GM19023 (cell line): ENCODE results near the gene PLD5.
"Not testable (repeated sequence)": the region's sequence is repeated elsewhere in the genome, so short reads cannot be mapped to it uniquely, and the experiment has no call there.

Experiments used
- ATAC-seq: cut with Tn5 transposase; IDR thresholded peaks from one replicate; pipeline ENCODE4 v1.9.1; 2021; ENCODE audit warnings: mild to moderate bottlenecking, moderate library complexity; ENCODE audit not compliant: unreplicated experiment

PLD5 gene

DNA sequence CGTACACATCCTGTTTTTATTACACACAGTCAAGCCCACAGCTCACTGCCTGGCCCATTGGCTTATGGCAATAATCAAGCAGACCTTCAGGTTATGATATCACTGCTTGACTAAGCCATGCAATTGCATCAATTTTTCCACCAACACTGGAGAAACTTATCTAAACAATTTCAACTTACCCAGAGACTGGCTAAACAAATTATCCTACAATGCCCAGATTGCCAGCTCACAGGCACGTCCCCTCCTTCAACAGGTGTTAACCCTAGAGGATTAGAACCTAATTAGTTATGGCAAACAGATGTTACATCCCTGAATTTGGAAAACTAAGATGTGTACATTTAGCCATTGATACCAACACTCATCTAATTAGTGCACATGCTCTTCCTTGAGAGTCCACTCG is 310.0 kb downstream of the PLD5 start:
- not testable (repeated sequence) for ATAC-seq

- ATAC-seq = not testable (repeated sequence)
Observed at GRCh38 chr1:242212961-242213360, 311.5 kb downstream of the PLD5 start.

DNA sequence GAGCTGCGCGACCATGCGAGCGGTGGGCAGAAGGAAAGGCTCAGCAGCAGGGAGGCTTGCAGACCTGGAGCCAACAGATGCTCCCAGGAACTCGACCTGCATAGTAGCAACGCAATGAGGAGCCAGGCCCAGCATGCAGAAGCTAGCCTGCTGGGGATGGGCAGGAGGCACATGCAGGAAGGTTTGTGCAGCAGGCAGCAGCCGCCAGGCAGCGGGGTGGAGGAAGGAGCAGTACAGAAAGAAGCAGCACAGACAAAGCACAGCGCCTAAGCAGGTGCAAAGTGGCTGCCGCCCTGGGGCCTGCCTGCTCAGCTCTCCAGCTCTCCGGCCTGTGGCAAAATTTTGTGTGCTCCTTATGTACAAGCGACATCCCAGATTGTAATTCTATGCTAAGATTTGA is 312.1 kb downstream of the PLD5 start:
- no peak for ATAC-seq

DNA sequence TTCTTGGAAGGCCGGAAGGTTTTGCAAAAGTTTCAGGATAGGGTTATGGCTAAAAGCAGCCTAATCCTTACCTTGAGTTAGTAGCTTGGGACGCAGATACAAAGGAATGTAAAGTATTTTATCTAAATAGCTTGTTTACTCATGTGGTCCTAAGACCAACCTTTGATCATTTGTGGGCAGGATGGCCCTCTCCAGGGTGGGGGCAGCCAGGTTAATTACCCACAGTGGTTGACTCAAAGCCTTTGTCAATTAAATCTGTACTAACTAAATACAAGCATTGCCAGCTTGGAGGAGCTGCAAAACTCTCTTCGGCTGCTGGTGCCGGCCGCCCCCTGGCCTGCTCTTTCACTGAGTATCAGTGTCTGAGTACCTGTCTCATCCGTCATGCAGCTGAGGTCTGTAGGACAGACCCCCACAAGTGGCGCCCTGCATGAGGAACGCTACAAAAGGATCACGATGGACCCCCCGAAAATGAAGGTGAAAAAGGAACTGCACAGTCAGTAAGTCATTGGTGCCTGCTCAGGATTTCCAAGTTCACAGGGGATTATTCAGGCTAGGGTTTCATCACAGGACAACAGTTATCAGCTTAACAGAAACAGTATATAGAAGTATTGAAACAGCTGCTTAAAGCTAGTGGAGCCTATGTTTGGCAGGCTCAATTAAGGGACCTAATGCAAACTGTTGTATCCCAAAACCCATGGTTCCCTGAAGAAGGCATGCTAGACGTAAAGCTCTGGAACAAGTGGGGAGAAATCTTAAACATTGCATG is 313.1 kb downstream of the PLD5 start:
- no peak for ATAC-seq

DNA sequence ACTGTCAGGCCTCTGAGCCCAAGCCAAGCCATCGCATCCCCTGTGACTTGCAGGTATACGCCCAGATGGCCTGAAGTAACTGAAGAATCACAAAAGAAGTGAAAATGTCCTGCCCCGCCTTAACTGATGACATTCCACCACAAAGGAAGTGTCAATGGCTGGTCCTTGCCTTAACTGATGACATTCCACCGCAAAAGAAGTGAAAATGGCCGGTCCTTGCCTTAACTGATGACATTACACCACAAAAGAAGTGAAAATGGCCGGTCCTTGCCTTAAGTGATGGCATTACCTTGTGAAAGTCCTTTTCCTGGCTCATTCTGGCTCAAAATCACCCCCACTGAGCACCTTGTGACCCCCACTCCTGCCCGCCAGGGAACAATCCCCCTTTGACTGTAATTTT is 314.2 kb downstream of the PLD5 start:
- ATAC-seq = not testable (repeated sequence)

DNA sequence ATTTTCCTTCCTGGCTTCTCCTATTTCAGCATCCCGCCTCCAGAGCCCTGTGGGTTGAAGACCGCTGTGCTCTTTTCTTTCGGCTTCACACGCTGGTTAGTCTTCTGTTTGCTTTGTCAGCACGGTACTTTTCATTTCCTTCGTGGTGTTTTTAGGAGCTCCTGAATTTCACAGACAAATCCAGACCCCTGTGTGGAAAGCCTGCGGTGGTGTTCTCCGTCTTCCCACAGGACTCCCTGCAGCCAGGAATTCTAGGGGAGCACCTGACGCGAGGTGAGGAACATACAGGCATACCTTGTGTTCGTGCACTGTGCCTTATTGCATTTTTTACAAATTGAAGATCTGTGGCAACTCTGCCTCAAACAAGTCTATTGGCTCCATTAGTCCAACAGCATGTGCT is 315.4 kb downstream of the PLD5 start:
- ATAC-seq = no peak

DNA sequence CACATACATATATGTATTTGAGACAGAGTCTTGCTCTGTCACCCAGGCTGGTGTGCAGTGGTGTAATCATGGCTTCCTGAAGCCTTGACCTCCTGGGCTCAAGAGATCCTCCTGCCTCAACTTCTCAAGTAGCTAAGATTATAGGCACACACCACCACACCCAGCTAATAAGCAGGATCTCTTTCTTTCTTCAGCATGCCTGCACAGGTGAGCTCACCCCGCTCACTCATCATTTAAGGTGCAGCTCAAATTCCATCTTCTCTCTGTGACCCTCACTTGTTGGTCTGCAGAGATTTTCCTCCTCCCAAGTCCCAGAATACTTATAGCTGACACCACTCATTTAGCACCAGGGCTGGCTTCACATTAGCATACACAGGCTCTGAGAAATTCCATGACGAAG is 316.5 kb downstream of the PLD5 start:
- ATAC-seq = no peak

GRCh38 chr1:242206994-242207393 is 317.5 kb downstream of the PLD5 start:
- ATAC-seq = no peak

- ATAC-seq = no peak
Observed at GRCh38 chr1:242205622-242206489, 318.6 kb downstream of the PLD5 start.

GRCh38 chr1:242203262-242203661 is 321.2 kb downstream of the PLD5 start:
- no peak for ATAC-seq

DNA sequence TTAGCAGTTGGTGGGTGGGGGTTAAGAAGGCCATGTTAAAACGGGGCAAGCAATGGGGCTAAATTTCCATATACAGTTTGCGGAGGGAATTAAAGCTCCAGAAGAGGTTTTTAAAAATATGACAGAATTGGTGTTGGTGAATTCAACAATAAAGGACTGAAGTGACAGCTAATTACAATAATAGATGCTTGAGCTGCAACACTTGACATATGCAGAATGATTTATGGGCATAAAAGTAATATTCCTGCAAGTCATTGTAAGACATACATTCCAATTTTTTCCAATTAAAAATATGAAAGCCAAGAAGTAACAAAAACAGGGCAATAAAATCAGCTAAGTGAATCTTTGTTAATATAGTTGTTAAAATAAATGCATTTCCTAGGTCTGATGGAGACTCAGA is 323.4 kb downstream of the PLD5 start:
- ATAC-seq = no peak

- no peak for ATAC-seq
Observed at GRCh38 chr1:242199776-242200458, 324.6 kb downstream of the PLD5 start.

GRCh38 chr1:242197907-242198820 is 326.3 kb downstream of the PLD5 start:
- no peak for ATAC-seq

DNA sequence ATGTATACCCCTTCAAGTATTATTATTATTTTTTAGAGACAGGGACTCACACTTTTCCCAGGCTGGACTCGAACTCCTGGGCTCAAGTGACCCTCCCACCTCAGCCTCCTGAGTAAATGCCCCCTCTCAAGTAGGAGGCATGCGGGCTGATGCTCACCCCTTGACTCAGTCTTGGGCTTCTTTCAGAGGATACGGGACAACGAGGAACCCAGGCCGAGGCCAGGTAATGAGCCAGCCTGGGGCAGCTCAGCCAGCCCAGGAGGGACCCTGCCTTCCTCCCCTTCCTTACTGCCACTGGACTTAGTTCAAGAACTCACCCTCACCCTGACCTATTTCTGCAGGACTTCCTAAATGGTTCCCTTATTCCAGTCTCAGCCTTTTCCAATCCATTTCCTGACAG is 327.6 kb downstream of the PLD5 start:
- ATAC-seq = no peak

- no peak for ATAC-seq
Observed at GRCh38 chr1:242196101-242196500, 328.4 kb downstream of the PLD5 start.

- ATAC-seq = no peak
Observed at GRCh38 chr1:242189591-242189990, 334.9 kb downstream of the PLD5 start.

GRCh38 chr1:242187816-242188215 is 336.7 kb downstream of the PLD5 start:
- peak; percentile 81 for ATAC-seq

- no peak for ATAC-seq
Observed at GRCh38 chr1:242187171-242187570, 337.3 kb downstream of the PLD5 start.

- ATAC-seq = no peak
Observed at GRCh38 chr1:242185731-242186130, 338.8 kb downstream of the PLD5 start.

DNA sequence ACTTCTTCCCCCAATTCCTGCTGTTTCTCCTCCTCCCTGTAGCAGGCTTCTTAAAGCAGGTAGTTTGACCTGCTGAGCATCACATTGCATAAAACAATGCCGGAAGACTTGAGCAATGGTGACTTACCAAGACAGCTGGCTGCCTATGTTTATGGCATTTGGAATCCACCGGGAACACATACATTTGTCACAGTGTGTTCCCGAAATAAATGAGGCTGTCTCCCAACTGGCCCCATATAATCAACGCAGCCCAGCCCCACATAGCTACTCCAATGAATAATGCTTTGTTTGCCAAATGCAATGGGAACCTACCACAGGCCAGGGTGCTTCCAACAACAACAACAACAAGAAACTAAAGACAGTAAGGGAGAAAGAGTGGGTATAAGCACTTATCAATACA is 339.5 kb downstream of the PLD5 start:
- no peak for ATAC-seq

- ATAC-seq = peak; percentile 96
Observed at GRCh38 chr1:242179767-242180166, 344.7 kb downstream of the PLD5 start.
